GF-D8 (cell line): ENCODE data around the gene CHD2.
A peak's percentile ranks its signal among the peaks of the same experiment; 100 is the strongest.

Experiments used
- DNase-seq: peaks from one replicate; lab custom pipeline; 2025; lab: John Stamatoyannopoulos, UW

The CHD2 gene

DNA sequence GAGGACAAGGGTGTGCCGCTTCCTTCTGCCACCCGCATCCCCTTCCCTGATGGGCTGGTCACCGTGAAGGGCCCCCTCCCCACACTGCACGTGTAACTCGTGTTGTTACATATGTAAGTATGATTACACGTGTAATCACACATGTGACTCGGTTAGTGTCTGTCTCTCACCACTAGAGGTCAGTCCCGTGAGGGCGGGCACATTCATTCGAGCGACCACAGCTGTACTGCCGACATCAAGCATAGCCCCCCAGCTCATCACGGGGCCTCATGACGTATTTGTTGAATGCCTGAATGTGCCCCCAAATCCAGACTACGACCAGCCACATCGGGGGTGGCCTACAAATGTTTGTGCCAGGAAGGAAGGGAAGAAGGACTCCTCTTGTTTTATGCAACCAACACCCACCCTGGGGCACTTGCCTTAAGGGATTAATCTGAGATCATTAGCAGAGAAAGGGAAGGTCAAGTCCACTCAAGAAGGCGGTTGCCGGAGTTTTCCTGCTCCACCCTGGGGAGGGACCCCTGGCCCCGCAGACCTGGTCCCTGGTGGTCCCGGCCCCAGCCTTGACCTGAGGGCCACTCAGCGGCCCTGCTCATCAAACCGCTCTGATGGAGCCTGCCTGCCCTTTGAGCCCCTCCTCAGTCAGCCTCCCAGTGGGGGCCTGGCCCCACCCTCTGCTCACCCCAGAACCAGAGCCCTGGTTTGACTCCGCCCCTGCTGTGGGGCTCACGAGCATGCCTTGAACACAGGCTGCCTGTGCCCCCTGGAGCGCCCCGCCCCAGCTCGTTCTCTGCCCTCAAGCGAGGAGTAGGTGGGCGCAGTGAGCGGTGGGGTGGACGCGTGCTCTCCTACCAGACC lies 136.1 kb downstream of the CHD2 start:
- peak; percentile 66 for DNase-seq

DNA sequence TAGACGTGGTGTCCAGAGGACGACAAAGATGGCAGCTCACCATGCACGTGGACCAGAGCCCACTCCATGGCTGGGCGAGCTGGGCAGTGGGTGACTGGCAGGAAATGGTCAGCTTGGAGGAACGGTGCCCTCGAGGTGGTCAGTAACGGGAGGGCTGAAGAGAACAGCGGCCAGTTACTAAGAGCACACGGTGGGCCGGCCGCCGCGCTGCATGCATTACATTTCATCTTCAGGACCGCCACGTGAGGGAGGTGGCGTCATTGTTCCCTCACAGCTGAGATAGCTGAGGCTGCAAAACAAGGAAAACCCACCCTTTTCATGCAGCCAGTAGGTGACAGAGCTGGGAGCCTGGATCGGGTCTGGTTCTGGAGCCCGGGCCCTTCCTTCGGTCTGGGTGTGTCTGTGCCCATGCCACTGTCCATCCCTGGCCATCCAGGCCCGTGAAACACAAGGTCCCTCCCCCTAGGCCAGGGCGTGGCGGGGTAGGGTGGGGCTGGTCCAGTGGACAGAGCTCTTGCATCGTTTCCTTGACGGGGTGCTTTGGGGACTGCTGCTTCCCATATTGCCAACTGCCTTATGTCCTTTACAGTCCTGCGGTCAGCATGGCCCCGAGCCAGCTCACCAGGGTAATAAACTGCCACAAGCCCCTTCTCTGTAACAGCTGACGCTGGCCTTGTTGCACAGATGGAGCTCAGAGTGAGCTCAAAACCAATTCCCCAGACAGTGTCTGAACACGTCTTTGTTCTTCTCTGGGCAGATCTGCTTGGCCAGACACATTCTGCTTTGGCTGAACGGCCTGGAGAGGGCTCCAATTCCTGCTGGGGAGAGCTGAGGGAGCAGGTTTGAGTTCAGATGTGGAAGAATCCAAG lies 137.1 kb downstream of the CHD2 start:
- peak; percentile 97 for DNase-seq

DNA sequence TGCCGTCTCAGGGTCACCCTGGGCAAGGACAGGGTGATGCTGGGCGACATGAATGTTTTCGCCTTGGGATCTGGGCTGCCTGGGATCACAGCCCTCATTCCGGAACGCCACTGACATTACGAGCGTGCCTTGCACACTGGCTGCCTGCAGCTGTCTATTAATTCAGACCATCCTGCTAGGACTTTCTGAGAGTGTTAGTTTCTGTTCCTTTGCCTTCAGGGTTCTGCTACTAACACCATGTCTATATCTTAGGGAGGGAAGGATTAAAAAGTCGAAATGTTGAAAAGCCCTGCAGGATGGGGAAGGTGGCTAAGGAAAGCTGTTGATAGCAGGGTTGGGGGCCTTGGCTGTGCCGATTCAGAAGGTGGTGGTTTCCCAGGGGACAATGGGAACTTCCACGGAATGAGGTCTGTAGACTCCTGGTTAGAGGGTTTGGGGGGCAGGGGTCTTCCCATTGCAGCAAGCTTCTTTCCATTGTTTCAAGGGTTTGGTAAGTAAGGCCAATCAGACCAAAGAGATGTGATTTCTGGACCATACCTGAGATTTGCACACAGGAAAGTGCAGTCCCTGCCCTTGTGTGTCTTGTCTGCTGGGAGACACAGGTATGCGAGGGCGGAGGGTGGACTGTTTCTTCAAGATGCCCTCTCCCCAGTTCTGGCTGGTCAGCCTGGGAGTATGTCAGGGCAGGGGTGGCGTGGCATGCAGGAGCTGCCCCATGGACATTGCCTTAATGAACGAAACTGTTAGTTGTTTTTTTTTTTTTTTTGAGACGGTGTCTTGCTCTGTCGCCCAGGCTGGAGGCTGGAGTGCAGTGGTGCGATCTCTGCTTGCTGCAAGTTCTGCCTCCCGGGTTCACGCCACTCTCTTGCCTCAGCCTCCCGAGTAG lies 137.9 kb downstream of the CHD2 start:
- peak; percentile 32 for DNase-seq

DNA sequence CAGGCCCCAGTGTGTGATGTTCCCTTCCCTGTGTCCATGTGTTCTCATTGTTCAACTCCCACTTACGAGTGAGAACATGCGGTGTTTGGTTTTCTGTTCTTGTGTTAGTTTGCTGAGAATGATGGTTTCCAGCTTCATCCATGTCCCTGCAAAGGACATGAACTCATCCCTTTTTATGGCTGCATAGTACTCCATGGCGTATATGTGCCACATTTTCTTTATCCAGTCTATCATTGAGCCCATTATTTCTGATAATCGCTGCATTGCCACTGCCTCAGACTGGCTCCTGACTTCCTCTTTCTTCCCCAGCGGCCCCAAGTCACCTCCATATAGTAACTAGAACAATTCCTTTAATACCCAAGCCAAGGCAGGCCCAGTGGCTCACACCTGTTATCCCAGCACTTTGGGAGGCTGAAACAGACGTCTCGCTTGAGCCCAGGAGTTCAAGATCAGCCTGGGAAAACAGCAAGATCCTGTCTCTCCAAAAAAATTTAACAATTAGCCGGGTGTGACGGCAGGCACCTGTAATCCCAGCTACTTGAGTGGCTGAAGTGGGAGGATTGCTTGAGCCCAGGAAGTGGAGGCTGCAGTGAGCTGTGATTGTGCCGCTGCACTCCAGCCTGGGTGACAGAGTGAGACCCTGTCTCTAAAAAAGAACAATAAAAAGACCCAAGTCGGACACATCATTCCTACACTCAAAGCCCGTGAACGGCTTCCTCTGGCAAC lies 139.6 kb downstream of the CHD2 start:
- peak; percentile 6 for DNase-seq

DNA sequence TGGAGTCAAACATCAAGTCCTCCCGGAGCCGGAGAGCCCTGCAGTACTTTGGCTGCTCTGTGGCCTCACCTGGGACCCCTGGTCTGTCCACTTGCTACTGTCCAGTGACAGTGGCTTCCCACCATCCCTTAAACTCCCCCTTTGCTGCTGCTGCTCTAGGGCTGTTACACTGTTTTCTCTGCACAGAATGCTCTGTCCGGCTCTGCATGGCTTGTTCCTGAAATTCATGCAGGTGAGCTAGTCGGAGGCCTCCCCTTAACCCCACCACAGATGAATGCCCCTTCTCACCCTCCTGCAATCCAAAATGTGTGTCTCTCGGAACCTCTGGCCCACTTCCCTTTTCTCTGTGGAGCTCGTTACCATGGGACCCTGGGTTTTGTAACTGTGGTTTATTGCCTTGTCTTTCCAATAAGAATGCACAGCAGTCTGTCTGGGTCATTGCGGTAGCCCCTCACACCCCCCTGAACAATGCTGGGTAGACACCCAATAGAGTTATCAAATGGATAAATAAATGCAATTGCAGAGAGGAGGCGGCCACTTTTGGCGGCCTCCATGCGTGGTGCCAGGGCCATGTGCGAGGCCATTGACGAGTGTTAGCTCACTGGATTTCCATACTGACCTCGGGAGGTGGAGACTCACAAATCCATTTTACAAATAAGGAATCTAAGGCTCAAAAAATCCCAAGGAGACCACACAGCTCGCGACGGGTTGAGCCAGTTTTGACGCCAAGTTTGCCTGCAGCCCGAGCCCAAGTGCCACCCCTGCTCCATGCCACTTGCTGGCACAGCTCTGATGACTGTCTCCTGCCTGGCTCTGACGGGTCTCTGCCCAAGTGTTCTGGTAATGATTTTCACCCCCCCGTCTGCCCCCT lies 140.4 kb downstream of the CHD2 start:
- peak; percentile 92 for DNase-seq

DNA sequence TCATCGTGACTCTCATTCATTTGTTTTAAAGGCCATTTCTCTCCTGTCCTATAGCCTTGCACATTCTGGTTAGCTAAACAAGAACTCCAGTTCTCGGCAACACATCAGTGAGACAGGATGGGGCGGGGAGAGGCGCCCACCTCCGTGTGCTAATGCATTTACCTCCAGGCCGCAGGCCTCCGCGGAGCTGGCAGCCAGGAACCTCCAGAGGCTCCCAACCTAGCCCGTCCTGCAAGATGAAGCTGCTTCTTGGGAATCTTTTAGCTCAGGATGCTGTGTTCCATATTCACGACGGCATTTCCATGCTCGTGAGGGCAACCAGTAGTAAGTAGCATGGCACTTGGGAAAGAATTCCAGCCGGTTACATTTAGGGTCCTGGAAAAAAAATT lies 141.0 kb downstream of the CHD2 start:
- DNase-seq: no peak

DNA sequence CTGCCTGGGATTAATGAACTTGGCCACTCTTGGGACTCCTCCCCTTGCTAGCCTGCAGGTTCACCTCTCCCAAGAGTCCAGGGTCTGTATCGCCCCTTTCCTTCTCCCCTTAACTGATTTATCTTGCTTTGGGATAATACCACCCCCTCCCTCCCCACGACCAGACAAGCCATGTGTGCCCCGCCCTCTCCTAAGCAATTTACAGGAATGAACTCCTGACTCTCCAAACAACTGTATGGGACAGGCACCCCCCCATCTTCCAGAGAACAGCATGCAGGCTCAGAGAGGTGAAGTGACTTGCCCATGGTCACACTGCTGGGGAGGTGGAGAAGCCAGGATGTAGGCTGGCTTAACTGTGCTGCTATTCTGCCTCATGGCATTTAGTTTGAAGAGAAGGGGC lies 142.1 kb downstream of the CHD2 start:
- DNase-seq: no peak

DNA sequence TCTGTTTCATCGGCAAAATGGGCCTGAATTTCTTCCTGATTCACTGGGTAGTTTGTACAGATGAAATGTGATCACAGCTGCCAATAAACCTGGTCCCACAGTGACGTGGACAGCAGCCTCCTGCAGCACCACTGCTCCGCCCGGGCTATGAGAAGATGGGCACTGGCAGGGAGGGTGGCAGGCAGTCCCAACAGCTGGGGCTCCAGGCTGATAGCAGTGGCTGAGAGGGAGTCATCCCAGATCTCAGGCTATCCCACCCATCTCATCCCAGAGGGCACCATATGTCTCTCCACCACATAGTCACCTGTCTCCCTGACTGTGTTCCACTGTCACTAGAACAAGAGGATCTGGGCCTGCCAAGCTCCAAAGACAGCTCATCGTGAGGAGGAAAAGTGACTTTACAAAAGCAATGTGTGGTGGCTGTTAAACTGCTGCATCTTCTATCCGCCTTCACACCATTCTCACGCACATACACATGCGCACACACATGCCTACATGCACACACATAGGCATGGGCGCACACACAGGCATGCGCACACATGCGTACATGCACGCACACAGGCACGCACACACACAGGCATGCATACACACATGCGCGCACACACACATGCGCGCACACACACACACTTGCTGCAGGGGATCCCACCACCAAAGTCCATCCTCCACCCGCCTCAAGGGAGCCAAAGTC lies 142.7 kb downstream of the CHD2 start:
- no peak for DNase-seq

DNA sequence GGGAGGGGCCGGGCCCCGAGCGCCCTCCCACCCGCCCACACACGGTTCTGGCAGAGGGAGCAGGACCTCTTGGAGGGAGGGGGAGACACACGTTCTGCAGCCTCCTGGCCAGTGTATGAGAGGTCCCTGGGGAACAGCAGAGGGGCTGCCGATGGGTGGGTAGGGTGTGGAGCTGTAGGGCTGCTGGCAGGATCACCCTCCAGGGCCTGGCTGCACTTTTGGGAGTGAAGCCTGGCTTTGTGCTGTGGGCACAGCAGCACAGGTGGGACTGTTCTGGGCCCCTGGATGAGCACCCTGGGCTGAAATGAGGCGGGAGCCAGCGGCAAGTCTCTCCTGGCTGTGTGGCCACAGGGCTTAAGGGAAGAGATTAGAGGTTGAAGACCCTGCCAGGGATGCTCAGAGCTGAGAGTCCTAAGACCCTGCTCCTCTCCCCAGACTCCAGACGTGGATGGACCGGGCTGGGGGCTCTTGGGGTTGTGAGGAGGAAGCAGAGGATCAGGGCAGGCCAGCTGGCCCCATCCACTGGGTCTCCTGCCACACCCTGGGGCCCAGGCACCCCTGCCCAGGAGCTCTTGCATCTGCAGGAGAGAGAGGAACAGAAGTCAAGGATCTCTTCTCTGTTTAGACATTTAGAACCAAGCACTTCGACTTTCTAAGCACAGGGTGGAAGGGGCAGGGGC lies 143.6 kb downstream of the CHD2 start:
- no peak for DNase-seq

DNA sequence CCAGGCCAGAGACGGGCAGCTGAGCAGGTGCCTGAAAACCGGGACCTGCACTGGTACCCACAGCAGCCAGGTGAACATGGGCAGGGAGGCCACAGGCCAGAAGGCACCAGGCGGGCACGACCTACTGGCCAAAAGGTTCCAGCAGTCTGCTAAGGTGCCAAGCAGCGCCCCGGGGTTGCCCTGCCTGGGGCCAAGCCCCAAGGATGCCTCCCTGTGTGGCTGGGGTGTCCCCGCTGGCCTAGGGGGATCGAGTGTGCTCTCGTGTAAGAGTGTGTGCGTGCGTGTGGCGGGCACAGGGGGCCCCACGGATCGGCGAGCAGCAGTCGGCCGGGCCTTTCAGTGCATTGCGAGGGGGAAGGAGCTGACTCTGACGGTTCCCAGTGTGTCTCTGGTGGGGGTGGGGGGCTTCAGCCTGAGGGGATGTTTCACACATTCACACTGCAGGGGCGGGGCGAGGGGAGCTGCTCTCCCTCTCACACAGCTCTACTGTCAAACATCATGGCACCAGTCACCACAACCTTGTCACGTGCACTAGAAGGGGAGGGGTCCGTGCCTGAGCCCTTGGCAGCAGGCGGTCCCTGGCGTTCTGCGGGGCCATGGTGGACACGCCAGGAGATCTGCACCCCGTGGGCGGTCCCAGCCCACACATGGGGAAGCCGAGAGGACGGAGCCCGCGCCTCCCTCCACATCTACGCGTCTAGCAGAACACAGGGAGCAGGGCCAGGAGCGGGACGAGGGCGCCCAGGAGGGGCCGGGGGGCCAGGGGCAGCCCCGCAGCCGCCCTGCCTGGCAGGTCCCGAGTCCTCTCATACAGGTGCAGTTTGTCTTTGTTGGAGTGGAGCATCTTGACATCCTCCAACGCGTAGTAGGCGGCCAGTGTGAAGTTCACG lies 144.4 kb downstream of the CHD2 start:
- DNase-seq: no peak

DNA sequence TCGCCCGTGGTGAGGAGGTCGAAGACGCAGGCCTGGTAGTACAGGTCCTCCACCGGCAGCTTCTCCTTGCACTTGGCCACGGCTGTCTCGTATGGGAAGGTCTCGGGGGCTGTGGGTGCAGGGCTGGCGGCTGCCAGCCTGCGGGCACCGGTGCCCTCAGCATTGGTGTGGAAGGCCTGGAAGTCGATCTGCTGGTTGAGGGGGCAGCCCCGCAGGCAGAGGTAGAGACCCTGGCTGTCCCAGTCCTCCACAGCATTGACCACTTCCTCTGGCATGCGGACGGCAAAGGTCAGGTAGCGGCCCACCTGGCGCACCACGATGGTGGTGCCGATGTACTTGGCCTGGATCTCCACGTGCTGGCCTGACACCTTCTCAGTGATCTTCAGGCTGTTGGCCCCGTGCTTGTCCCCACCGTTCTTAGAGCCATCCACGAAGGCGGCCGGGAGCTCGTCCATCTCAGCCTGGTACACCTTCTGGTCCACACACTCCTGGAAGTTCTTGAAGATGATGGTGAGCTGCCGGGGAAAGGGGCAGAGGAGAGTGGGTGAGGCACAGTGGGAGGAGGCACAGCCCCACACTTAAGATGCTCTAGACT lies 145.2 kb downstream of the CHD2 start:
- no peak for DNase-seq

DNA sequence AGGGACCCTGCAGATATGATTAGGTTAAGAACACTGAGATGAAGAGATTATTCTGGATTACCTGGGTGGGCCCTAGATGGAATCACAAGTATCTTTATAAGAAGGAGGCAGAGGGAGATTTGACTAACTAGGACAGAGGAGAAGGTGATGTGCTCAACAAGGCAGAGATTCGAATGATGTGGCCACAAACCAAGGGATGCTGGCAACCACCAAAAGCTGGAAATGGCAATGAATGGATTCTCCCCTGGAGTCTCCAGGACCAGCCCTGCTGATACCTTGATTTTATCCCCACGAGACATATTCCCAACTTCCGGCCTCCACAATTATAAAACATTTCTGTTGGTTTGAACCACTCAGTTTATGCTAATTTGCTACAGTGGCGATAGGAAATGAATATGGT lies 146.0 kb downstream of the CHD2 start:
- DNase-seq: no peak

DNA sequence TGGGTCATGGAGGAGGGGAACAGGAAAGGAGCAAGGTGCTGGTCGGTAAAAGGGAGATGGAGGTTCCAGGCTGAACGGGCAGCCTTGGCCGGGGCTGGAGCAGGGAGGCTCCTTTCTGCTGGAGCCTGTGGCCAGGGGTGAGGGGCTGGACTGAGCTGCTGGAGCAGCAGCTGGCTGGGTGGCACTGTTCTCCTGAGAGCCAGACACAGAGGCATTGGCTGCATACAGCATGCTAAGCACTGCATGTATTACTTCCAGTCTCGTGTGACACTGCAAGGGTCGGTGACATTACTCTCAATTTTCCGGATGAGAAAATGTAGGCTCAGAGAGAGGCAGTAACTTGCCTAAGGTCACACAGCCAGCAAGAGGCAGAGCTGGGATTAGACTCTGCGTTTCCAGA lies 146.6 kb downstream of the CHD2 start:
- no peak for DNase-seq

DNA sequence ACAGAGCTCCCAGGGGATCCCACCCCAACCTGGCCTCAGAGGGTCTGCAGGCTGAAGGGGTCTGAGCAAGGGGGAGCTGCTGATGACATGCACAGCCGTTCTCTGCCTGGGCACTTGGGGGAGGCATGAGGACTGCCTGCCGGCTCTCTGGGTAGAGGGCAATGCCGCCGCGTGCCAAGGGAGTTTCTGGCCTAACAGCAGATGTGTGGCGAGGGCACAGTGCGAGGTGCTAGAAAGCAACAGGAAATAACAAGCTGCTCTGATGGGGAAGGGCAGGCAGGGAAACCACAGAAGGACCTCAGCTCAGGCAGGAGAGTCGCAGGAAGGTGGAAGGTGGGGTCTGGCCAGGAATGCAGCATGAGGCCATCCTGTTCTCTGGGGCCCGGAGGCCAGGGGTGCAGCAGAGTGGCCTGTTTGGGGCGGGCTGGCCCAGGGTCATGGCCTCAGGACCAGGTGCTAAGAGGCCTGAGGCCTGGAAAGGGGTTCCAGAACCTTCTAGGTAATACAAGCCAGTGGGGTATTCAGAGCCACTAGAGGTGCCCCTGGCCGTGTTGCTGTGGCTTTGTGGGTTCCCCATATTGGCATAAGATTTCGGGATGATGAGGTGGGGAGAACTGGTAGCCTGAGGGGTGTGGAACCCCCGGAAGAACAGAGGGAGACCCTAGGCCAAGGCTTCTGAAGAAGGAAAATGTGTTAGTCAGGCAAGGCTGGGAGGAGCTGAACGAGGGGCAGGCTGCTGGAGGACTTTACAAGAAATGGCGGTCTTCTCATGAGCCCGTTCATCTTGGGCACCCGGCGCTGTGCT lies 147.7 kb downstream of the CHD2 start:
- DNase-seq: peak; percentile 81

DNA sequence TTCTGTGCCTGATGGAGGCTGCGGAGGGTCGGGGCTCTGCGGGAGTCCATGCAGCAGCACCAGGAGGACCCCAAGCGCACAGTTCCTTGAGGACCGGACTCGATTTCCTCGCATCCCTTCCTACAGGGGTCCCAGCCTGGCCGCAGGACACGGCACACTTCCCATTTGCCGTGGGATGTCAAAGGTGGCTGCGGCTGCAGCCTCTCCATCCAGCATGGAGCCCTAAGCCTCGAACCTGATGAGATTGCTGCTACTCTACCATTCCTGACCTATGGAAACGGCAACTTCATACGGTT lies 148.2 kb downstream of the CHD2 start:
- no peak for DNase-seq

DNA sequence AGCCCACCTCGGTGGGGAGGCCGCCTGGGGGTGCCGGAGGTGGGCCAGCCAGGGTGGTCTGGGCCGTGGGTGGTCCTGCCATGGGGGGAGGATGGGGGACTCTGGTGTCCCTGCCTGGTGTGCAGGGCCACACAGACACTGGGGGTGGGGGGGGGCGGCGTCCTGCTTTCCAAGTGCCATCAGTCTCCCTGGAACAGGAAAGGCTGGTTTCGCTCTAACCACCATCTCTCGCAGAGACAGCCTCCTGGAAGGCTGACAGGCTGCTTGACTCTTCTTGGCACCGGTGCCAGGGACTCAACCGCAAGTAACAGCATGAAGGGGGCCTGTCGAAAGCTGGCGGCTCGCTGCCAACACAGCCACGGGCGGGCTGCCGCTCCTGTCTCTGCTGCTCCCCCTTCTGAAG lies 148.6 kb downstream of the CHD2 start:
- DNase-seq: peak; percentile 65

DNA sequence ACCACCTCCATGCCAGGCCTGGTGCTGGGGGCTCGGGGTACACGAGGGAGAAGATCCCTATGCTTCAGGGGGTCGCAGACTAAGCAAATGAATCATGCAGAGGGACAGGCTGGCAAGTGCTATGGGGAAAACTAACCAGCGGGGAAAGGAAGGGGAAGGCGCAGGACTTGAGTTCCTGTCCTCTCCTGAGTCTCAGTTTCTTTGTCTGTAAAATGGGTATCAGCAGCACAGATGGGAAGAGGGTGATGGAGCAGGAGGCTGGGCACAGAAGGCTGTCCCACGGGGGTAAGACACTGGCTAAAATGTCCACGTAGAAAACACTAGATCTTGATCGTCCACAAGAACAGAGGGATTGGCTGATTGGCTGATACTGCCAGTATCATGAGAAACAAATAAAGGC lies 149.1 kb downstream of the CHD2 start:
- no peak for DNase-seq
